ENCODE results near the gene PRKCB. TPM values are rescaled to one million over a fixed set of nuclear protein-coding genes. Genes with fewer than 3 reads are reported as not detected.

PRKCB gene
- total RNA-seq, 1 experiment from 2014 or later: not detected

GRCh38 chr16:23907903-23908302, 72.1 kb downstream of the PRKCB start:
- POLR2A ChIA-PET (ENCODE audit: unreplicated experiment): no interaction called here
- Histone ChIP-seq H3F3A (ENCODE audit: low read length, unreplicated experiment) (no peaks in the 10 kb centered on the region), H3K27ac (ENCODE audit: low read length) (no peak overlapping the region), H3K9me2 (replicated peaks; ENCODE audit: low read length) (no peaks in the 10 kb centered on the region), H4K20me1 (ENCODE audit: low read length) (no peaks in the 10 kb centered on the region), H3K4me3 (ENCODE audit: low read length) (no peak overlapping the region), H3K36me3 (ENCODE audit: low read depth, low read length) (no peaks in the 10 kb centered on the region), H3K27me3 (ENCODE audit: low read length) (0 out of 2 replicates have a peak, but pooled peaks cover 7% of the 10 kb centered on the region), H3K4me2 (ENCODE audit: low read length) (no peak overlapping the region), H3K4me1 (ENCODE audit: insufficient read depth, low read length) (no peaks in the 10 kb centered on the region), H2AFZ (ENCODE audit: low read length) (no peak overlapping the region), H3K79me2 (ENCODE audit: low read length) (no peaks in the 10 kb centered on the region), H3K9me3 (ENCODE audit: low read length) (no peaks in the 10 kb centered on the region), H3K9ac (ENCODE audit: low read length) (no peak overlapping the region)
- BruUV-seq (replicated peaks): no TSS peak
- intact Hi-C loops (cut with micrococcal nuclease): no loop called here
- ATAC-seq (no peak), DNase-seq (no peak)
- TF ChIP-seq EZH2phosphoT487 (IDR thresholded peaks at IDR 0.05; ENCODE audit: borderline replicate concordance, low read length) (no peak), EZH2 (IDR thresholded peaks at IDR 0.05; ENCODE audit: low read length, unreplicated experiment) (no peak)
- TF ChIP-seq, protein P1, sequence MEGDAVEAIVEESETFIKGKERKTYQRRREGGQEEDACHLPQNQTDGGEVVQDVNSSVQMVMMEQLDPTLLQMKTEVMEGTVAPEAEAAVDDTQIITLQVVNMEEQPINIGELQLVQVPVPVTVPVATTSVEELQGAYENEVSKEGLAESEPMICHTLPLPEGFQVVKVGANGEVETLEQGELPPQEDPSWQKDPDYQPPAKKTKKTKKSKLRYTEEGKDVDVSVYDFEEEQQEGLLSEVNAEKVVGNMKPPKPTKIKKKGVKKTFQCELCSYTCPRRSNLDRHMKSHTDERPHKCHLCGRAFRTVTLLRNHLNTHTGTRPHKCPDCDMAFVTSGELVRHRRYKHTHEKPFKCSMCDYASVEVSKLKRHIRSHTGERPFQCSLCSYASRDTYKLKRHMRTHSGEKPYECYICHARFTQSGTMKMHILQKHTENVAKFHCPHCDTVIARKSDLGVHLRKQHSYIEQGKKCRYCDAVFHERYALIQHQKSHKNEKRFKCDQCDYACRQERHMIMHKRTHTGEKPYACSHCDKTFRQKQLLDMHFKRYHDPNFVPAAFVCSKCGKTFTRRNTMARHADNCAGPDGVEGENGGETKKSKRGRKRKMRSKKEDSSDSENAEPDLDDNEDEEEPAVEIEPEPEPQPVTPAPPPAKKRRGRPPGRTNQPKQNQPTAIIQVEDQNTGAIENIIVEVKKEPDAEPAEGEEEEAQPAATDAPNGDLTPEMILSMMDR (conservative IDR thresholded peaks at IDR 0.05; ENCODE audit: low read depth, low read length): no peak
- CTCF ChIA-PET: no interaction called here

DNA sequence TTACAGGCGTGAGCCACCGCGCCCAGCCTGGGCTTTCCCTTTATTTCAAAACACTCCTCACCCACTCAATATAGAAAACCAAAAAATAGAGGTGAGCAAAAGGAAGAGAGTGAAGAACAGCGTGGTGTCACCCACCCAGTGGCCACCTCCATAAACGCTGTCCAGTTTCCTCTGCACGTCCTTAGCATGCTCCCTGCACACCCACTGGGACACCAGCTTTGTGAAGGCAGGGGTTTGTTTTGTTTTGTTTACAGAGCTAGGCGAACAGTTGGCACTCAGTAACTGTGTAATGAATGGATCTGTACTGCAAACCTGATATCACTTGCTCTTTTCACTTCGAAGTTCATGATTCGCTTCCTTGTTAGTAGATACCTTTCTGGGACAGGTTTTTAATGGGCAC, 73.0 kb downstream of the PRKCB start:
- no peaks in the 10 kb centered on the region for H3F3A ChIP-seq (ENCODE audit: low read length, unreplicated experiment)
- no peaks in the 10 kb centered on the region for H3K79me2 ChIP-seq (ENCODE audit: low read length)
- no peaks in the 10 kb centered on the region for H4K20me1 ChIP-seq (ENCODE audit: low read length)
- intact Hi-C loops (cut with micrococcal nuclease): no loop called here
- H3K9me3 ChIP-seq (ENCODE audit: low read length): no peaks in the 10 kb centered on the region
- H3K36me3 ChIP-seq (ENCODE audit: low read depth, low read length): no peaks in the 10 kb centered on the region
- H3K4me3 ChIP-seq (ENCODE audit: low read length): no peak overlapping the region
- no peak overlapping the region for H3K27ac ChIP-seq (ENCODE audit: low read length)
- H3K4me1 ChIP-seq (ENCODE audit: insufficient read depth, low read length): no peaks in the 10 kb centered on the region
- no peak for ATAC-seq
- 0 out of 2 replicates have a peak, but pooled peaks cover 7% of the 10 kb centered on the region for H3K27me3 ChIP-seq (ENCODE audit: low read length)
- no peak overlapping the region for H3K9ac ChIP-seq (ENCODE audit: low read length)
- no peaks in the 10 kb centered on the region for H3K9me2 ChIP-seq (replicated peaks; ENCODE audit: low read length)
- ChIA-PET POLR2A (ENCODE audit: unreplicated experiment) (no interaction called here), CTCF (no interaction called here)
- no peak overlapping the region for H2AFZ ChIP-seq (ENCODE audit: low read length)
- no TSS peak for BruUV-seq (replicated peaks)
- no peak for TF ChIP-seq EZH2 (IDR thresholded peaks at IDR 0.05; ENCODE audit: low read length, unreplicated experiment)
- TF ChIP-seq, protein P1 (conservative IDR thresholded peaks at IDR 0.05; ENCODE audit: low read depth, low read length): no peak
- no peak for TF ChIP-seq EZH2phosphoT487 (IDR thresholded peaks at IDR 0.05; ENCODE audit: borderline replicate concordance, low read length)
- no peak overlapping the region for H3K4me2 ChIP-seq (ENCODE audit: low read length)
- no peak for DNase-seq

GRCh38 chr16:23909792-23910418, 74.1 kb downstream of the PRKCB start:
- no peak for TF ChIP-seq EZH2phosphoT487 (IDR thresholded peaks at IDR 0.05; ENCODE audit: borderline replicate concordance, low read length)
- TF ChIP-seq, protein P1 (conservative IDR thresholded peaks at IDR 0.05; ENCODE audit: low read depth, low read length): no peak
- TF ChIP-seq EZH2 (IDR thresholded peaks at IDR 0.05; ENCODE audit: low read length, unreplicated experiment): no peak
- H3K4me3 ChIP-seq (ENCODE audit: low read length): no peak overlapping the region
- no peaks in the 10 kb centered on the region for H3K79me2 ChIP-seq (ENCODE audit: low read length)
- no peak overlapping the region for H3K9ac ChIP-seq (ENCODE audit: low read length)
- no peaks in the 10 kb centered on the region for H3K9me3 ChIP-seq (ENCODE audit: low read length)
- no peaks in the 10 kb centered on the region for H4K20me1 ChIP-seq (ENCODE audit: low read length)
- H3K27me3 ChIP-seq (ENCODE audit: low read length): 0 out of 2 replicates have a peak, but pooled peaks cover 7% of the 10 kb centered on the region
- H3K9me2 ChIP-seq (replicated peaks; ENCODE audit: low read length): no peaks in the 10 kb centered on the region
- intact Hi-C loops (cut with micrococcal nuclease): no loop called here
- ChIA-PET POLR2A (ENCODE audit: unreplicated experiment) (no interaction called here), CTCF (no interaction called here)
- H3K27ac ChIP-seq (ENCODE audit: low read length): no peak overlapping the region
- no peaks in the 10 kb centered on the region for H3K4me1 ChIP-seq (ENCODE audit: insufficient read depth, low read length)
- no peak overlapping the region for H3K4me2 ChIP-seq (ENCODE audit: low read length)
- ATAC-seq (no peak), DNase-seq (no peak)
- H3K36me3 ChIP-seq (ENCODE audit: low read depth, low read length): no peaks in the 10 kb centered on the region
- no peaks in the 10 kb centered on the region for H3F3A ChIP-seq (ENCODE audit: low read length, unreplicated experiment)
- BruUV-seq (replicated peaks): no TSS peak
- no peak overlapping the region for H2AFZ ChIP-seq (ENCODE audit: low read length)

Data from PC-3 (cell line).